SKM-1 treated with dmso at 0.1 percent for 144 hours (cell line): ENCODE data around the gene HOXD11.

Experiments used
- DNase-seq: peaks from one replicate; lab custom pipeline; 2025; ENCODE audit not compliant: unreplicated experiment; lab: John Stamatoyannopoulos, UW

HOXD11 gene

DNA sequence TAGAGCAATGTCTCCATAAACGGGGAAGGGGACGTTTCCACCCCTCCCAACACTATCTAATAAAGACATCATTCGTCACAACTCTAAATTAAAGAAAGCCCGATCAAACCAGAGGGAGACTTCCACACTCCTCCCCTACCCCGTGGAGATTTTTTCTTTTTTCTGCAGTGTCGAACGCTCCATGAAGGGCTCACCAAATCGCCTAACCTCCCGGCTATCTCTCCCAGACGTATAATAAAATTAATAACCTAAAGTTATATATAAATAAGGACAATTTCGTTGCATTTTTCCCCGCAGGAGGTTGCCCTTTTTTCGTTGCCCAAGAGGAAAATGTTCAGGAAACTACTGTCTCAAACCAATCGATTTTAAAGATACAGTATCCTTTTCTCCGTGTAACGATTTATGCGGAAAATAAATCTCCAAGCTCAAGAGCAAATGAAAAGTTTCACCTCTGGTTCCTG is 25.7 kb upstream of the HOXD11 start:
- no peak for DNase-seq

DNA sequence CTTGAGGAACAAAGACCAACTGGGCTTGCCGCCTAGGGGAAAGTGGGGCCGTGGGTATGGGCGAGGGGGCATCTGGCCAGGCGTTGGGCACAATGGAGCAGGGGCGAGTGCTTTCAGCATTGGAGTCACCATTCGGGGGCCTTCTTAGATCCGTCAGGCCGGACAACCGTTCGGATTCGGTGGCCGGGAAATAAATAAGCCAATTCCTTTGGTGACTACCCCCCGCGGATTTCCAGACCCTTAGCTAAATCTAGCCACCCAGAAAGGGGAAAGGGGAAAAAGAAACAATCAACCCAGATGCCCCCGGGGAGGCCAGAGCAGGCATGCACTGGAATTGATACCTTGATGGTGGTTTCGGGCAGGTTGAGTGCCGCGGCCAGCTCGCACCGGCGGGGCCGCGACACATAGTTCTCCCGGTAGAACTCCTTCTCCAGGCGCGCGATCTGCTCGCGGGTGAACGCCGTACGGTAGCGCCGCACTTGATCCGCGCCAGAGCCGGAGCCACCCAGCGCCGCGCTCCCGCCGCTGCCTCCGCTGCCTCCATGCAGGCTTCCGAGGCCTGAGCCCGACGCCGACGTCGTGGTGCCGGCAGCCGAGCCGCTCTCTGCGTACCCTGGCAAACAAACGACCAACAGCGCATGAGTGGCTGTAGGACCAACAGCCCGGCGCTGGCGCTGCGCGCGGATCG is 25.1 kb upstream of the HOXD11 start:
- DNase-seq: no peak

DNA sequence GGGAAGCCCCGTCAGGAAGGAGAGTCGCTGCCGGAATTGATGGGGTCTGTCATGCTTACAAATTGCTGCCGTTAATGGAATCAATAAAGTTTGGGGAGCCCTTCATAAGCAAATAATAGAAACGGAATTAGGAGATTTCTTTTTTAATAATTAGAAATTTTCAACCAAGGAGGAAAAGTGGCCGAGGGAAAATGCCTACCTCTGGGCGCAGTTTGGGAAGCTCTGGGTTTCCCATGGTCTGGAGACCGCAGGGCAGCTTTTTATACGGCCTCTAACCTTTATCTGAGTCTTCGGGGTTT is 24.6 kb upstream of the HOXD11 start:
- DNase-seq: no peak

DNA sequence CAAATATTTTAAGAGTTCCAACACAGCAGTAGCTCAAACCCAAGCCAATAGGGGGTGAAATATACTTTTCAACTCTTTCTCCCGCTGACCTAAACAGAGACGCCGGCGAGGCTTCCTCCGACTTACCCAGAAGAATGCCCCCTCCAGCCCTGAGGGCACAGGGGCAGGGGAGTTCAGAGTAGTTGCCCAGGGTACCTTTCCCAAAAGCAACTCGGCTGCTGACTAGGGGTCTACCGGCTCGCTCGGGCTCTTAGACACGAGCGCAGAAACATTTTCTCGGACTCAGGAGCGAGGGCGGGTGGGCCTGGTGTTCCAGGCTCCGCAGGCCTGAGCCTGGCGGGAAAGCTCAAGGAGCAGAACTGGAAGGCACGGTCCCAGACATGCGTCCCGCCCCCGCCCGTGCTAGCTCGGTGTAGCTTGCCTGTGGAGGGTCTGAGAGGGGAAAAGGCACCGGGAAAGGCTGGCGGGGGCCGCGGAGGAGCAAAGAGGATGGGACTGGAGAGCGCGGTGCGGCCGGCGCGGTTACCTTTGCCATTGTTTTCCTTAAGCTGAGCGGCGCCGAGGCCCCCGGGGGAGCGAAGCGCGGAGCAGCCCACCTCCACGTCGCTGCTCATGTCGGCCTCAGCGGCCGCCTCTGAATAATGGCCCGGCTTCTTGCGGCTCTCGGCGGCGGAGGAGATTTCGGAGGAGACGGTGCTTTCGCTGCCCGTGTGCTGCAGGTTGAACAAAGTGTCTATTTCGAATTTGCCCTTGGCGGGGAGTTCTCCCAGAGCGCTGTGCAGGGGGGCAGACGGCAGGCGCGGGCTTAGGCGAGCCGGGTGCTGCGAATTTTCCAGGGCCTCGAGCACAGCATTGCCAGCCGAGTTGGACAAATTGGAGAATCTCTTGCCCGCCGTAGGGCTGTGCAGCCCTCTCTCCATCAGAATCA is 24.0 kb upstream of the HOXD11 start:
- DNase-seq: no peak

DNA sequence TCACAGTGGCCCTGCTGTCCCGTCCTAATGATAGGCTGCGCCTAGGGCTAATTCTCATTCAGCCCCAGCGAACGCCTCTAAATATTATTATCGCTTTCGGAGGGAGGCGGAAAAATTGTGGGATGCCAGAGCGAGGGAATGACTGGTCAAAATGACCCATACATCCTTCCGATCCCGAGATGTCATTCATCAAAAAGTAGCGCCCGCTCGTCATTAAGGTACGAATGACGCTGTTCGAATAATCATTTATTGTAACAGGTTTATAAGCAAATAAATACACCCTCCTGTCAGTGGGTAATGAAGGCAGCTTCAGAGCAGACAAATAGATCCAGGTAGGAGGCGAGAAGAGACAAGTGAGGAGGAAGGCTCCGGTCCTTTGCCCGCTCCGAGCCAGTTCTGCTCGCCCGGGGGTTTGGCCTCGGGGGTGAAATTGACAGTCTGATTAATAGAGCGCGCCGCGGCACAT is 23.3 kb upstream of the HOXD11 start, which contains the start of gene EVX2:
Gene EVX2, minus strand, starts transcription at position 167 of the 466 bp plus-strand sequence. CDS start 186 bp downstream, outside the sequence.
- no peak for DNase-seq

DNA sequence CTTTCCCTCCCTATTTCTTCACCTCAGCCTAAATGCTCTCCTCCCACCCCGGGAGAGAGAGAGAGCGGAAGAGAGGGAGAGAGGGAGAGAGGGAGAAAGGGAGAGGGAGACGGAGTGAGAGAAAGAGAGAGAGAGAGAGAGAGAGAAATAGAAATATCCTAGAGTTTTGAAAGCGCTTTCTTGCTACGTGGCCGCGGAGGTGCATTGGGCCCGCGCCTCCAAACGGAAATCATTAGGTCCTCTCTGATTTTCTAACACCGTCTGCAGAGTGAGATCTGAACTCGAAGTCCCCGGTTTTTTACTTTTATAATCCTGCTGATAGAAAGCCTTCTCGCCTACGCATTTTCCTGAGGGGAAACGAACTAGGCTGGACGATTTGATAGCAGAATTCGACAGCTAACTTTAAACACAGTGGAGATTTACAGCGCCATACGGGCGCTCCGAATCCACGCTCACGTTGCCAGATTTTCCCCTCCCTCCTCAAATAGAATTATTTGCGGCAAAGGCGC is 22.4 kb upstream of the HOXD11 start:
- DNase-seq: no peak

DNA sequence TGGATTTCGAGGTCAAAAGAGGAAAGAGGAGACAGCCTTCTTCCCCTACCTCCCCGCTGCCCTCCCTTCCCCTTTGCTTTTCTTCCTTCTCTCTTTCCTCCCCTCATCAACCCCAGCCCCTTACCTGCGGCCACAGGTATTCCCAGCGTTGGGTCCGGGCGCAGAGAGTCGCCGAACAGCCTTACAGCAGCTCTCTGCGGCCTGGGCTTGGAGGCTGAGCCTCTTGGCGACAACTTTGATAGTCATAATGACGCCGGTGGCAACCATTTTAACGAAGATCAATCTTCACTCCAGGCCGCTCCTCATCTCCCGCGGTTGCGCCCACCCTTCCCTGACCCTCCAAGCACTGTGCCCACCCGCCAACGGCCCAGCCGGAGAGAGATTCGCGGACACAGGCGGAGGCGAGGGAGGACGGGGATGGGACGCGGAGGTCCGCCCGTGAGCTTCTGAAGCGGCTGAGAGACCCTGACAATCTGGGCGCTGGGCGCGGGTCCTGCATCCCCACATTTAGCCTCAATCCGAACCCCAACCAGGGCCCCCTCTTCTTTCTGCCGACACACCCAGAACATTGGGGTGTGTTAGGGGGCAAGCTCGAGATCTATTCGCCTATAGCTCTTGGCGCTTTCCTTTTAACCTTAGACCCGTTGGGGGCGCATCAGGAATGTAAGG is 21.8 kb upstream of the HOXD11 start:
- DNase-seq: no peak

DNA sequence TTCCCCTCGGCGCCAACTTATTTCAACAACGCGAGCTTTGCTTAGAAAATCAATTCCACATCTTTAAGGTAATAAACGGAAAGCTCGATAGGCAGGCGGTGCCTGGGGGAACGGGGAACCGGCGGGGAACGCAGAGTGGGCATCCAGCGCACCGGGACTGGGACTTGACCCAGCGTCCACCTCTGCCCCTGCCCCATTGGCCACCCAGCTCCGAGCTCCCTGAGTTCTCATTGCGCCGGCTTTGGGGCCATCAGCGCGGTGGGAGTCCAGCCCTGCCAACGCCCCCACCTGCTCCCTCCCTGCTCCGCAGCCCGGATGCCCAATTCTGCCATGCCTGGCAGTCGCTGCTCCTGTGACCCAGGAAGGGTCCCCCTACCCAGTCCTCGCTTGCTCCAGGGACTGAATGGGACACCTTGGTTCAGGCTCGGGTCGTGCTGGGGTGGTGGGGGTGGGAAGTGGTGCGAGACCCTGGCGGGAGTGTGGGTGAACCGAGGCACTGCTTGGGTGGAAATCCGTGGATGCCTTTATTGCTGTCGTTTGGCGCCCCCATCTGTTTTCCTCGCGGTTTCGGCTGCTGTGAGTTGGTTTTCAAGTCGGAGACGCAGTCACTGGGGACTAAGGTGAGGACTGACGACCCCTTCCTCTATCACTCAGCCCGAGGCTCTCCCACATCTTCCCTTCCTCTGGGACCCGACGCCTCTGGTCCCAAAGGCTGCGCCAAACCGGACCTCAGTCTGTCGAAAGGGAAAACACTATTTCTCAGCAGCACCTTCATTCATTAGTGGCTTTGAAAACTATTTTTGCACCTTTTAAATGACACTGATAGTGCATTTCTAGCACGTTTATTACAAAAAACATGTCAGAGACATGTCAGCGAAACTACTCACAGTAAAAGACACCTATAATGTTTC is 21.0 kb upstream of the HOXD11 start:
- no peak for DNase-seq

DNA sequence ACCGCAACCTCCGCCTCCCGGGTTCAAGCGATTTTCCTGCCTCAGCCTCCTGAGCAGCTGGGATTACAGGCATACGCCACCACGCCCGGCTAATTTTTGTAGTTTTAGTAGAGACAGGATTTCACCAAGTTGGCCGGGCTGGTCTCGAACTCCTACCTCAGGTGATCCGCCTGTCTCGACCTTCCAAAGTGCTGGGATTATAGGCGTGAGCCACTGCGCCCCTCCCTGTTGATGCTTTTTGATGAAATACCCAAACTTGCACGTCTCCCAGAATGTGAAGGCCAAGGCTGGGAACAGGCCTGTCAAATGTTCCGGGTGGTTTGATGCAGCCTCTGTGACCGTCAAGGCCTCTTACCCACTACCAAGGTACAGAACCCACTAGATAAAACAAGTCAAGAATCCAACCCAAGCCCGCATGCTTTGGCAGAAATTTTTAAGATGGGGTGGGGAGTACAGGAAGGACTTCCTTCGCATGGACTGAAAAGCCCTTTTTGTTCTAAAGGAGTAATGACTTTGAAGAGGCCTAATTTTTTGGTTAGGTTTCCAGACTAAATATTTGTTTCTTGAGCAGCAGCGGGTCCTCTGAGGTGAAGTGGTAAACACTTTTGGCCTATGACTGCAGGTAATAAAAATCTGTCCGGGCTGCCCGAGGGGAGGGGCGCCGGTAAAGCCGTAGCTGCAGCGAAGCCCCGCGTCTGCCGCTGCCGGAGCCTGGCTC is 19.6 kb upstream of the HOXD11 start:
- DNase-seq: no peak

DNA sequence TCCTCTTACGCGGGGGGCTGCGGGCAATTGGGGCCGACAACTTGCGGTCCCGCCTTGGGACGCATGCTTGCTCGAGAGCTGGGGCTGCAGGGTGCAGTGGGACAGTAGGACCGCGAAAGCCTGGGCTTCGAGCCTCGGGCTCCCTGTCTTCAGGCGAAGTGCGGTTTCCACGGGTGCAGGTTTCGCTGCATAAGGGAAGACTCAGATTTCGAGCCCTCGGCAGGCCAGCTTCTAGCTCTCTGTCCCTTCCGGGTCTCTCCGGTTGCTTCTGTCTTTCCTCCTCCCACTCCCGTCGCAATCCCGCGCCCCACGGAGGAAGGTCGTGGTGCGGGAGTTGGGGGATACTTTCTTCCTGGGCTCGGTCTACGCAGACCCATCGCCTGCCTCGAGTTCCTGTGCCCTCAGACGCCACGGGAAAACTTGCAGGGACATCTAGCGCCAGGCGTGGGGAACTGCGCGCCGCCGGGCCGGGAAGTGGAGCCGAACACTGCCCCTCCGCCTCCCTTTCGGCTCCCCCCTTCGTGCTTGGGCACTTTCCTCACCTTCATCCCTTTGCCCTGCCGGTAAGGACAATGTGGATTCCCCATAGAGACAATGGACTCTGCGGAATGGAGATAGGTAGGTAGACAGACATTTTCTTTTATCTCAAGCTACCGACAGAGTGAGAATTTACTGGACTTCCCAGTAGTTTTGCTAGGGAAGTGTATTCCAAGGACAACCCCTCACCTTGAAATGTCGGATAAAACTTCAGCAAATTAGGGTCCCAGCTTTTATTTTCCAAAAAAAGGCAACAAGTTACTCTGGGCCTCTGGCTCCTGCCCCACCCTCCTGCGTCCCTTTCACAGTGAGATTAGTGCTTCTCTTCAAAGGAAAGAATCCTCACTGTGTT is 18.8 kb upstream of the HOXD11 start:
- no peak for DNase-seq

DNA sequence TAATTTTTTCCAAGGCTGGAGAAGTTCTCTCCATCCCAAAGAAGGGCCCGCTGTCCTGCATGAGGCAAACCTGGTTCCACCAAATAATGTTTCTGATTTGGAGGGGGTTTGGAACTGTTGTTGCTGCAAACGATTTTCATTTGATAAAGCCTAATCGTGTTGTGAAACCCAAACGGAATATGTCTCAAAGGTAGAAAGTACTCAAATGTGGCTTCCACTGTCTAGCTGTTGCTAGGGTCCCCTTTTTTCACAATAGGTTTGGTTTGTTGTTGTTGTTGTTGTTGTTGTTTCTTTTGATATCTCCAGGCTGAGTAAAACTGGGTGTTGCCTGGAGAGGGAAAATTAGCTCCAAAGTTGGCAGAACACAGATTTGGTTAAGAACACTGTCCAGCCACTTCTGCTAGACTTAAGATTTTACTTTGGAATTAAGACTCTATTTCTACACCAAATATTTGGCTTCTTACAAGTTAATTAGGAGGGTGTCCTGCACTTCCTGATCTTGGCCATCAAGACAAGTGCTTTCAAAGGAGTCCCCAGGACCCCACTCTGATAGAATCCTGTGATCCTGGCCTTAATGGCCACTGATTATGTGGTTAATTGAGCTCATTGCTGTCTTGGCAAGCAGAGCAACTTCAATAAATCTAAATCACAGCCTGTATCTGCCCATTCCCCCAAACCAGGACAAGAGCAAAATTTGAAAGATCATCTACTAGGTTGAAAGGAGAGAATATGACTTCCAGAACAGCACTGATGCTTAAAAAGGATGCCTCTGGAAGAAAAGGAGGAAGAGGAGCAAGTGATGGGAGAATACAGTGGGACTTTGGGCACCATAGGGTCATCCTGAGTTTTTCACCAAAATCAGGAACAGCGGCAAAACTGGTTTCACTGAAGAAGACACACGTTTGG is 17.9 kb upstream of the HOXD11 start:
- no peak for DNase-seq

DNA sequence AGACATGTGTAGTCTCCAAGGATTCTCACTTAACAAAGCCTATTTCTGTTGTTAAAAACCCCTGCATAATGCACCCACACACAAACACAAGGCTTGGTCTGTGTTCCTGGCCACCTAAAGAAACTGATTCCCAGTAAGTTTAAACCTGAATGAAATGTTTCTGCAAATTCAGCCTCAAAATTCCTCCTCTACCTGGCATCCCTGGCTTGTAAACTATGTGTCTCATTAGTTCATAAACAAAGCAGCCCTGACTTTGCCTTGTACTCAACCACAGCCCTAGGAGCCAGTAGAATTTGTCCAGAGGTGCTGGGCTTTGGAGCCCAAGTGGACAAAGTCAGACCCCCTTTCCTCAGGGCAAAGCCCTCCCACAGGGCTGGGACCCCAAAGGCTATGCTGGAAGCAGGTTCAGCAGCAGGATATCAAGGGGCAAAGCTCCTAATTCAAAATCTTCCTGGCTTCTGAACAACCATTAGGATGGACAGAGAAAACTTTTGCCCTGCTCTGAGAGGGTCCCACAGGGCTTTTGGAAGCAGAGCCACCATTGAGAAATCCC is 17.2 kb upstream of the HOXD11 start:
- no peak for DNase-seq

DNA sequence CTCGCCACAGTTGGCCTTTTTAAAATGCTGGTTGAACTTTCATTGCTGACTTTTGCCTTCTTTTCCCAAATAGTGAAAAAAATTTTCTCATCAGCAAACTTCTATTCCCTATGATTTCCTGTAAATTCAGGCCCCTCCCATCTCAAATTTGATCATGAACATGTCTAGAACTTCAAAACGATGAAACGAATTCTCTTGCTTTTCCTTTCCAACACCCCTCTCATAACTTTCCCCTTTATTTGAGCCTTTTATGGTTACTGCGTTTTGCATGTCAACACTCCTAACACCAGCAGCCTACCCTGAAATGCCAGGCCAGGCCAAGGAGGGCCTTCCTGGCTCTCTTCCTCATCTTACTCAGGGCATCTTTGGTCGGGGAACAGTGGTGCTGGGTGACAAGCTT is 16.2 kb upstream of the HOXD11 start:
- no peak for DNase-seq

DNA sequence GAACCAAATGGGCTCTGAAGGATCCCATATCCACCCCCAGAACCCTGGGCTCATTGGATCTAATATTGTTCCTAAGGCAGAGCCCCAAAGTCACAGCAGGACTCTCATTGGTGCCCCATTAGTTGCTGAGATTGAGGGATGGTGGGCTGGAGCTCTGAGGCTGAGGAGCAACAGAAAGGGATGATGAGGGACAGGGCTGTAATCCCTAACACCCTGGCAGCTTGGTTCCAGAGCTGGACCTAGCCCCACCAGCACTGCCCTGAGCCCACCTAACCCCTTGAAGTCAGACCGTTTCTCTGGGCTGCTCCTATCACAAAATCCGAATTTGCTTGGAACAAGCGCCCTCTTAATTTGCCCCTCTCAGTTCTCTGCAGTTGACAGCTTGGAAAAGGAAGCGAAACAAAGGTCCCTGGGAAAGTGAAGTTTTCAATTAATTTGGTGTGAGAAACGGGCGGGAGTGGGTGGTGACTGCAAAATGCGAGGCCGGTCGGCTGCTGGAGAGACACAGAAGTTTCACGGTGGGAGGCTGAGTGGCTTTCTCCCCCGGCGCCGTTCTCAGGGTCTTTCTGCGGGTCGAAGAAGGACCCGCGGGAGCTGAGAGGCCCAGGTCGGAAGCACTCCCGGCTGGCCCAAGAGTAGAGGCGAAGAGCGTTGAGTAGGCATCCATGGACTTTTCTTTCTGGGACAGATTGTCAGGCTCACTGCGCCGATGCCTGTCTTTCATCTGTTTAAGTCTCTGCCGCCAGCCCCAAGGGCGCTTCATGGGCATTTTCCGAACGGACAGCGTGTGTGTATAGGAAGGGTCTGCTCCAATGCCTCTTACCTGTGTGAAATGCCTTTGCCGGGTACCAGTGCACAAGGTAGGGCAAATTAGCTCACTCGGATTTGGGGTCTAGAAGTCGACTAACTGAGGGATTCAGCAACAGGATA is 15.5 kb upstream of the HOXD11 start:
- DNase-seq: no peak

DNA sequence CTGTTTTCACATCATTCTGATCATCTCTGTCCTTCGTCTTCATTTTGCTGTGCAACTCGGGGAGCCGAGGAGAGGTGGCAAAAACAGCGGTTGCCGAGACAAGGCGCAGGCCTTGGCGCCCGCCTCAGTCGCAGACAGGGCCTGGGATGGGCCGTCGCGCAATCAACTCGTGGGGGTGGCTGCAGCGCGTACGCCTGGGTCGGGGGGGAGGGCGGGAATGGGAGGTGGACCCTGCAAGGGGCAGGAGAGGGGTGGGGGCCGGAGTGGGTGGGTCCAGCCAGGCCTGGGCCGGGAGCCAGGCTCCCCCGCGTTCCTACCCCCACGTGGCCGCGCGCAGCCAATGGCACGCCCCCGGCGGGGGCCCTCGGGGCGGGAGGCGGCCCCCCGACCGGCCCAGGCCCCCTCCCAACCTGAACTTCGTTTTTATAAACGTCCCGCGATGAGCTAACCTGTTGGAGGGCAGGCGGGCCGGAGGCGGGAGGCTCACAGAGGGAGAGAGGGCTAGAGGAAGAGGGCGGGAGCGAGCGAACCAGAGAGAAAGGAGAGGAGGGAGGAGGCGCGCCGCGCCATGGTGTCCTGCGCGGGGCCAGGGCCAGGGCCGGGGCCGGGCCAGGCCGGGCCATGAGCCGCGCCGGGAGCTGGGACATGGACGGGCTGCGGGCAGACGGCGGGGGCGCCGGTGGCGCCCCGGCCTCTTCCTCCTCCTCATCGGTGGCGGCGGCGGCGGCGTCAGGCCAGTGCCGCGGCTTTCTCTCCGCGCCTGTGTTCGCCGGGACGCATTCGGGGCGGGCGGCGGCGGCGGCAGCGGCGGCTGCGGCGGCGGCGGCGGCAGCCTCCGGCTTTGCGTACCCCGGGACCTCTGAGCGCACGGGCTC is 14.6 kb upstream of the HOXD11 start, which contains the start of gene HOXD13:
Gene HOXD13, plus strand, starts transcription at position 452 of the 875 bp plus-strand sequence. Its CDS starts 170 bp downstream, at position 622.
- DNase-seq: no peak
